ENCODE data around the gene HELLS.
"Not testable (repeated sequence)": the region's sequence is repeated elsewhere in the genome, so short reads cannot be mapped to it uniquely, and the experiment has no call there.

HELLS gene

DNA sequence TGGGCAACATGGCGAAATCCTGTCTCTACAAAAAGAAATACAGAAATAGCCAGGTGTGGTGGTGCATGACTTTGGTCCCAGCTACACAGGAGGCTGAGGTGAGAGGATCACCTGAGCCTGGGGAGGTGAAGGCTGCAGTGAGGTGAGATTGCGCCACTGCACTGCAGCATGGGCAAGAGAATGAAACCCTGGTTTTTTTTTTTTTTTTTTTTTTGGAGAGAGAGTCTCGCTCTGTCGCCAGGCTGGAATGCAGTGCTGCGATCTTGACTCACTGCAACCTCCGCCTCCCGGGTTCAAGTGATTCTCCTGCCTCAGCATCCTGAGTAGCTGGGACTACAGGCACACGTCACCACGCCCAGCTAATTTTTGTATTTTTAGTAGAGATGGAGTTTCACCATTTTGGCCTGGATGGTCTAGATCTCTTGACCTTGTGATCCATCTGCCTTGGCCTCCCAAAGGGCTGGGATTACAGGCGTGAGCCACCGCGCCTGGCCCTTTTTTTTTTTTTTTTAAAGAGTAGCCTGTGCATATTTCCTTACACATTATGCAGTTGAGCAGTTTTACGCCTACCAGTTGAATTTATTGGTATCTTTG, 22.2 kb downstream of the HELLS start:
- ATAC-seq (ENCODE audit: low read depth); H3K4me3 Mint-ChIP-seq; DNase-seq (ENCODE audit: low spot score in 2 of 2); H3K4me1 Mint-ChIP-seq; H3K27me3 Mint-ChIP-seq; H3K27ac Mint-ChIP-seq; H3K9me3 Mint-ChIP-seq: not testable (repeated sequence)
- peaks cover 18% of the 10 kb centered on the region for H3K36me3 Mint-ChIP-seq

DNA sequence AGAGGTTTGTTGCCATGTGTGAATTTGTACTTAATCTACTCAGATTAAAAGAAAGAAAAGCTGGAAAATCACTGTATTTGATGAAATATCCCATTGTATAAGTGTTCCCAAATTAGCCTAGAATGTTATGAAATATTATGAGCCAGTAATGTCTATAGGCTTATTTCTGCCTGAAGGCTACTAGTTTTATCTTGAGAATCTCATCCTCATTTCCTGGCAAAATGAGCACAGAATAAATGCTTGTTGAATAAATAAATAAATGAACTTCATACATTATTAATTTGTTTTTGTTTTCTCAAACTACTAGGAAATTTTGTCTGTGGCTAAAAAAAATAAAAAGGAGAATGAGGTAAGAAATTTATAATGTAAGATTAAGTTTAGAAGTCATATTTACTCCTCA, 25.5 kb downstream of the HELLS start:
- DNase-seq (ENCODE audit: low spot score in 2 of 2): no peak
- no peak overlapping the region for H3K27ac Mint-ChIP-seq
- H3K27me3 Mint-ChIP-seq: no peaks in the 10 kb centered on the region
- no peaks in the 10 kb centered on the region for H3K9me3 Mint-ChIP-seq
- H3K4me1 Mint-ChIP-seq: no peaks in the 10 kb centered on the region
- ATAC-seq (ENCODE audit: low read depth): no peak
- peaks cover 22% of the 10 kb centered on the region for H3K36me3 Mint-ChIP-seq
- no peak overlapping the region for H3K4me3 Mint-ChIP-seq

DNA sequence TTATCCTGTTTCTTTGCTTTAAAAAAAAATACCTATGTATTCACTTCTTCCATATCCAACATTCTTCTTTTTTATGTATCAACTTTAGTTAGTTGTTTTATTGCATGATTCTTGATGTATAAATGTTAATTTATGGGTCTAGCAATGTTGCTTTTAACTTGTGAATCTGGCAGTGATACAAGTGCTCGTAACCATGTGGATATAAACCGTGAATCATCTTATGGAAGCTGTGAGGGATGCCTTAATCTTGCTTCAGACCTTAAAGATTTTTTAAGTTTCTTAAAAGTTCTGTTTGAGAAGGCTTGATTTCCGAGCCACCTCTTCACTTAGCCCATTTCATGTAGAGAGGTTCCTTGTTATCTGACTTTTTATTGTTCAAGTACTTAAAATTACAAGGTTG, 25.9 kb downstream of the HELLS start:
- peaks cover 20% of the 10 kb centered on the region for H3K36me3 Mint-ChIP-seq
- no peaks in the 10 kb centered on the region for H3K4me1 Mint-ChIP-seq
- H3K4me3 Mint-ChIP-seq: no peak overlapping the region
- no peak overlapping the region for H3K27ac Mint-ChIP-seq
- ATAC-seq (ENCODE audit: low read depth) (no peak), DNase-seq (ENCODE audit: low spot score in 2 of 2) (no peak)
- no peaks in the 10 kb centered on the region for H3K9me3 Mint-ChIP-seq
- H3K27me3 Mint-ChIP-seq: no peaks in the 10 kb centered on the region

DNA sequence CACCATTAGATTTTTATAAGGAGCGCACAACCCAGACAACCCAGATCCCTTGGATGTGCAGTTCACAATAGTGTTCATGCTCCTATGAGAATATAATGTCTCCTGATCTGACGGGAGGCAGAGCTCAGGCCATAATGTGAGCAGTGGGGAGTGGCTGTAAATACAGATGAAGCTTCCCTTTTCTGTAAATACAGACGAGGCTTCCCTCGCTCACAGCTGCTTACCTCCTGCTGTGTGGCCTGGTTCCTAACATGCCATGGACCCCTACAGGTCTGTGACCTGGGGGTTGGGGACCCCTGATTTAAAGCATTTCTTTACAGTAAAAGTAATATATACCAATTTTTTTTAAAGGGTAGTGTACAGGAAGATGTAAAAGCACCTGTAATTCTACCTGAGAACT, 33.2 kb downstream of the HELLS start:
- no peak for ATAC-seq (ENCODE audit: low read depth)
- H3K9me3 Mint-ChIP-seq: no peaks in the 10 kb centered on the region
- H3K27ac Mint-ChIP-seq: no peak overlapping the region
- no peak for DNase-seq (ENCODE audit: low spot score in 2 of 2)
- H3K36me3 Mint-ChIP-seq: peaks cover 10% of the 10 kb centered on the region
- H3K4me1 Mint-ChIP-seq: no peaks in the 10 kb centered on the region
- no peak overlapping the region for H3K4me3 Mint-ChIP-seq
- H3K27me3 Mint-ChIP-seq: no peaks in the 10 kb centered on the region

DNA sequence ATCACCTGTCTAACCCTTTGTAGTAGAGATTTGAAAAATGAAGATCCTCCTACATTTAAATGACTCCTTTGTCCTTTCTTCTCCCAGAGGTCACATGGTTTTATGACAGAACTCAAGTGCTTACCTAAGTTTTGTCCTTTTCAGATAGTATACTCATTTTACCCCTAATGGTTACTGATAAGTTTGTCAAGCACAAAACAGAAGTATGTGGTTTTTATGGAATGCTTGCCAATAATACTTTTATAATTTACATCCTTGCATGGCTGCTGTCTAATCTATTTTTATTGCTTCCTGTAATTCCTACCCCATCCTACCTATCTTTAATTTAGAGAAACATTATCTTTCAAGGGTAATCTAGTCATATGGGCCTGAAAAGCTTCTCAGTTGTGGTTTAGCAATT, 37.5 kb downstream of the HELLS start:
- Mint-ChIP-seq H3K4me1 (no peaks in the 10 kb centered on the region), H3K27ac (no peak overlapping the region), H3K36me3 (peaks cover 2% of the 10 kb centered on the region), H3K4me3 (no peak overlapping the region), H3K9me3 (no peaks in the 10 kb centered on the region), H3K27me3 (no peaks in the 10 kb centered on the region)
- DNase-seq (ENCODE audit: low spot score in 2 of 2): no peak
- ATAC-seq (ENCODE audit: low read depth): no peak

DNA sequence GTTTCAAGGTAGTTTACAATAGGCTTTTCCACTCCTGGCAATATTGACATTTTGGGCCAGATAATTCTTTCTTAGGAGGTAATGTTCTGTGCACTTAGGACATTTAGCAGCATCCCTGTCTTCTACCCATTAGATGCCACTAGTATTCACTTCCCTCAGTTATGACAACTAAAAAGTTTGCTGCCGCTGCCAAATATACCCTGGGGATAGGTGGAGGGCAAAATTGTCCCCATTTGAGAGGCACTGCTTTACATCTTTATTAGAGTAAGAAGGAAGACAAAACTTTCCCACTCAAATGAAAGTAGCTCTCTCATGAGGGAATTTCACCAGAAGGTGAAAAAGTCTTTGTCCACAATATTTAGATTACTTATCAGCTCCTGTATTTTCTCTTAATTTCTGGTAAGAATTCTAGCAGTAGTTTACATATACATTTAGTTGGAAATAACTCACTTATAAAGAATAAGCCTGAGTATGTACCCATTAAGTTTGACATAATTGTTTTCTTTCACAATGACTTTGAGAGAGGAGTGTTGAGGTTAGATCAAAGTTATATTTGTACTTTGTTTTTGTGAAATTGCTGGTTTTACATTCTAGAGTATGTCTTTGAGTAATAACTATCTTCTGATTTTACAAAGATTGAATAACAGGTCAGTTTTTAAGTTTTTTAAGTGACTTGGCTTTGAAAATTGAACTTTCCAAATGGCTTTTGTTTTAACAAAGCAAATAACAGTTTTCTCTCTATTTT, 46.0 kb downstream of the HELLS start:
- DNase-seq (ENCODE audit: low spot score in 2 of 2) (no peak), ATAC-seq (ENCODE audit: low read depth) (no peak)
- no peaks in the 10 kb centered on the region for H3K27me3 Mint-ChIP-seq
- no peaks in the 10 kb centered on the region for H3K4me1 Mint-ChIP-seq
- peaks cover 25% of the 10 kb centered on the region for H3K36me3 Mint-ChIP-seq
- no peaks in the 10 kb centered on the region for H3K9me3 Mint-ChIP-seq
- no peak overlapping the region for H3K27ac Mint-ChIP-seq
- H3K4me3 Mint-ChIP-seq: no peak overlapping the region

DNA sequence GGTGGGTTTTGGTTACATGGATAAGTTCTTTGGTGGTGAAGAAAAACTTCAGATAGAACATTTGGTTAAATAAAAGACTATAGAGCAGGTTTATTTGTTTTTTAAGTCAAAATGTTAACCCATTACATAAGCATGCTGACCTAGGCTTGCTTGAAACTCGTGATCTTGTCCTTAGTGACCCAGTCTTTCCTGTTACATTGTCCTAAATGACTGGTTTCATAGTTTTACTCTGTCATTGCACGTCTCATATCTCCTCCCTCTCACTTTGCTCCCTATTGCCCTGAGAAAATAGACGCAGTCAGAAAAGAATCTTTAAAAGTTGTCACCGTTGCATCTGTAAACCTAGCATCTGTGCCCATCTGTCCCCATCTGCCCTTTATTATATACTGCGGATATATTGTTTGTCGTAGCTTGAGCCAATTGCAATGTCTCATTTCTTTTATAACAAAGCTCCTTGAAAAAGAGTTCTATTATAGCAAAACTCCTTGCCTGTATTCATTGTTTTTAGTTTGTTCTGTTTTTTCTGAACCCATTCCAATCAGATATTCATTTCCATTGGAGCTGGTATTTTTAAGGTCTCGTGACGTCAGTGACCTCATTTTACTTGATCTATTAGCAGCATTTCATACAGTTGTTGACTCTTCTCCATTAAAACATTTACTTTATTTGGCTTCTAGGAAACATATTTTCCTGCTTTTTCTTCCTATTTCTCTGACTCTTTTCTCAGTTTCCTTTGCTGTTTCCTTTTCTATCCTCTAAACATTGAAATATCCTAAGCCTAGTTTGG, 57.3 kb downstream of the HELLS start:
- no peak for ATAC-seq (ENCODE audit: low read depth)
- H3K27me3 Mint-ChIP-seq: no peaks in the 10 kb centered on the region
- no peaks in the 10 kb centered on the region for H3K9me3 Mint-ChIP-seq
- H3K4me1 Mint-ChIP-seq: no peaks in the 10 kb centered on the region
- peaks cover 19% of the 10 kb centered on the region for H3K36me3 Mint-ChIP-seq
- no peak overlapping the region for H3K27ac Mint-ChIP-seq
- H3K4me3 Mint-ChIP-seq: no peak overlapping the region
- DNase-seq (ENCODE audit: low spot score in 2 of 2): no peak

DNA sequence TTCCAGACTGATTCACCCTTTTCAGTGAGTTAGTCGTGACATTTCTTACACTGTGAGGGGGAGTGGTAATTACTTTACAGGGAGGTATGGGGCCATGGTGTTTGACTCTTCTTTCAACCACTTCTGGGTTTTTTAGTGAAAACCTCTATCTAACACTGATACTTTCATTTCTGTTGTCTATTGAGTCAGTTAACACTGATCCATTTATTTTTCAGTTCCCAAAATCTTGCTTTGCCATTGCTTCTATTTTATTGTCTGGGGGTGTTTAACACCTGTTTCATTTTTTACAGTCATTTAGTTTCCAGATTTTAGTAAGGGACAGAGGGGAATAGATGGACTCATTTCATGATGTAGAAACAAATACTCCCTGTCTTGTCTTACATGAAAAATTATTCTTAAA, 61.5 kb downstream of the HELLS start:
- Mint-ChIP-seq H3K27ac (no peak overlapping the region), H3K9me3 (no peaks in the 10 kb centered on the region), H3K4me1 (no peaks in the 10 kb centered on the region), H3K36me3 (peaks cover 12% of the 10 kb centered on the region), H3K4me3 (no peak overlapping the region), H3K27me3 (no peaks in the 10 kb centered on the region)
- ATAC-seq (ENCODE audit: low read depth) (no peak), DNase-seq (ENCODE audit: low spot score in 2 of 2) (no peak)

DNA sequence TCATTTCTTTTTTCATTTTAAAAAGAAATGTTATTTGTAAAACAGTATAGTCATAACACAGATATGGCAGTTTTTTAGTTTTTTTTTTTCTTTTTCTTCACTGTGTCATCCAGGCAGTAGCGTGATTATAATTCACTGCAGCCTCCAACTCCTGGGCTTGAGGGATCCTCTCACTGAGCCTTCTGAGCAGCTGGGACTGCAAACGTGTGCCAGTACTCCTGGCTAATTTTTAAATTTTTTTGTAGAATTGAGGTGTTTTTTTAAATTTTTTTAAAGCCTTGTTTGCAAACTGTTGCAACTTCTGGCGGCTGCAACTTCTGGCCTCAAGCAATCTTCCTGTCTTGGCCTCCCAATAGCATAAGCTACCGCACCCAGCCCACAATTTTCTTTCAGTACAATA, 63.0 kb downstream of the HELLS start:
- Mint-ChIP-seq H3K4me1 (no peaks in the 10 kb centered on the region), H3K27ac (no peak overlapping the region), H3K36me3 (peaks cover 7% of the 10 kb centered on the region), H3K27me3 (no peaks in the 10 kb centered on the region), H3K9me3 (no peaks in the 10 kb centered on the region), H3K4me3 (no peak overlapping the region)
- no peak for DNase-seq (ENCODE audit: low spot score in 2 of 2)
- no peak for ATAC-seq (ENCODE audit: low read depth)

DNA sequence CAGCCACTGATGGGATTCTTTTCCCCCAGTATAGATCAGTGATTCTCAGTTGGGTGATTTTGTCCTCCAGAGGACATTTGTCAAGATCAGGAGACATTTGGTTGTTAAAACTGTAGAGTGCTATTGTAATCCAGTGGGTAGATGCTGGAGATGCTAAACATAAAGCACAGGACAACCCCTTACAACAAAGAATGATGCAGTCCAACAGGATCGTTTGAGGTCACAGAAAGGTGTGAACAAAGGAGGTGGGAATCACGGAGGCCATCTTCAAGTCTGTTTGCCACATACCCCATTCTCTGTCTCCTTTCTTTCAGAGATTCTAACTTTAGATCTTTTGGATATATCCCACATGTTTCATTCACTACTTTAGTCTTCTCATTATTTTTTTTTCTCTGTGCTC, 69.0 kb downstream of the HELLS start:
- no peak overlapping the region for H3K27ac Mint-ChIP-seq
- H3K4me1 Mint-ChIP-seq: no peaks in the 10 kb centered on the region
- no peak overlapping the region for H3K4me3 Mint-ChIP-seq
- no peak for ATAC-seq (ENCODE audit: low read depth)
- DNase-seq (ENCODE audit: low spot score in 2 of 2): no peak
- H3K36me3 Mint-ChIP-seq: no peaks in the 10 kb centered on the region
- H3K27me3 Mint-ChIP-seq: no peaks in the 10 kb centered on the region
- no peaks in the 10 kb centered on the region for H3K9me3 Mint-ChIP-seq

DNA sequence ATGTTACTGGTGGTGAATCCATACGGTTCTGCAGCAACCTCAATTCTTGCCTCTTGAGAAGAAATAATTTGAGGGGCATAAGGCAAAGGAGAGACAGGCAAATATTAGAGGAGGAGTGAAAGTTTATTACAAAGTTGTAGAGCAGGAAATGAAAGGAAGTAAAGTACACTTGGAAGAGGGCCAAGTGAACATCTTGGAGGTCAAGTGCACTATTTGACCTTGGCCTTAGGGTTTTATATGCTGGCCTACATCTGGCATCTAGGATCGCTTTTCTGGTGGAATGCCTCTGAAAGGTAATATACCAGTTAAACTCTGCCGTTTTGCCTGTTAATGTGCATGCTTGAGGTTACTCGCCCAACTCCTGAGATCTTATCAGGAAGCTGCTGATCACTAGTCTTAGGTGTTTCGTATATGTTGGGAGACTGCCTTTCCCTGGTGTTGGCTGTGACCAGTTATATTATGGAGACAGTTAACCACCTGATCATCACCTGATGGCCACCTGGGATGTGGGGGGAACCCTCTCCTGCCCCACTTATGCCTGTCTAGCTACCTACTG, 71.9 kb downstream of the HELLS start:
- no peak overlapping the region for H3K4me3 Mint-ChIP-seq
- H3K9me3 Mint-ChIP-seq: no peaks in the 10 kb centered on the region
- no peak for ATAC-seq (ENCODE audit: low read depth)
- H3K4me1 Mint-ChIP-seq: no peaks in the 10 kb centered on the region
- no peaks in the 10 kb centered on the region for H3K27me3 Mint-ChIP-seq
- H3K36me3 Mint-ChIP-seq: no peaks in the 10 kb centered on the region
- no peak for DNase-seq (ENCODE audit: low spot score in 2 of 2)
- H3K27ac Mint-ChIP-seq: no peak overlapping the region

DNA sequence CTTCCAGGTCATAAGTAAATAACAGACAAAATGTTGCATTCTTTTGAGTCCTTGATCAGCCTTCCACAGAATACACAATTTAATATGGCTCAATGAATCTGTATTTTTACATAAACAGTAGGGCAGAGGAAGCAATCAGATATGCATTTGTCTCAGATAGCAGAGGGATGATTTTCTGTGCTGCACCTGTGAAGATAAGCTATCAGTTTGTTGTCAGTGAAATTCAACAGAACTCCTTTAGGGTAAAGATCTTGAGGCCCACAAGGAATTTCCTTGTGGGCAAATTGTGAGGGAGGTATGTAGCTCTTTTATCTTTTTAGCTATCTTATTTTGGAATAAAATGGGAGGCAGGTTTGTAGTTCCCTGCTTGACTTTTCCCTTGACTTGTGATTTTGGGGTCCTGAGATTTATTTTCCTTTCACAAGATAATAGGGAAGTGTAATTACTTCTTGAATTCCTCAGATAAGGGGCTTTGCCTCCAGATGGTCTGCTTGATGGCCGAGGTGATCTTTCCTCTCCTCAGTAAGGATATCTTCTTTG, 77.1 kb downstream of the HELLS start:
- Mint-ChIP-seq H3K4me3 (no peak overlapping the region), H3K27me3 (peaks cover 2% of the 10 kb centered on the region), H3K9me3 (no peaks in the 10 kb centered on the region), H3K4me1 (no peaks in the 10 kb centered on the region), H3K27ac (no peak overlapping the region), H3K36me3 (no peaks in the 10 kb centered on the region)
- ATAC-seq (ENCODE audit: low read depth) (no peak), DNase-seq (ENCODE audit: low spot score in 2 of 2) (no peak)

DNA sequence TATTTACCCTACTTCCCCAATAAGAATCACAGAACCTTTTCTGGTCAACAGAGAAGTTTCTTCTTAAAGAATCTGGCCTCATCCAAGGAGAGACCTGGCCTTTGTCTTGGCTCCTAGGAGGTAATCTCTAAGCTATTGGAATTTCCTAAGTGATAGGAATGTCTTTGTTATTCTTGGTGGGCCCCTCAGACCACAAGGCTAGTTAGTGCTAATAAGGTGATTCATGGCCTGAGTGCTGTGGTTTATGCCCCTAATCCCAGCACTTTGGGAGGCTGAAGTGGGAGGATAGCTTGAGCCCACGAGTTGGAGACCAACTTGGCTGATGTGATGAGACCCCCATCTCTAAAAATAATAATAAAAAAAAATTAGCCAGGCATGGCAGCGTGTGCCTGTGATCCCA, 78.0 kb downstream of the HELLS start:
- ATAC-seq (ENCODE audit: low read depth) (no peak), DNase-seq (ENCODE audit: low spot score in 2 of 2) (no peak)
- no peak overlapping the region for H3K4me3 Mint-ChIP-seq
- no peaks in the 10 kb centered on the region for H3K4me1 Mint-ChIP-seq
- H3K36me3 Mint-ChIP-seq: no peaks in the 10 kb centered on the region
- H3K9me3 Mint-ChIP-seq: no peaks in the 10 kb centered on the region
- no peak overlapping the region for H3K27ac Mint-ChIP-seq
- H3K27me3 Mint-ChIP-seq: peaks cover 2% of the 10 kb centered on the region

DNA sequence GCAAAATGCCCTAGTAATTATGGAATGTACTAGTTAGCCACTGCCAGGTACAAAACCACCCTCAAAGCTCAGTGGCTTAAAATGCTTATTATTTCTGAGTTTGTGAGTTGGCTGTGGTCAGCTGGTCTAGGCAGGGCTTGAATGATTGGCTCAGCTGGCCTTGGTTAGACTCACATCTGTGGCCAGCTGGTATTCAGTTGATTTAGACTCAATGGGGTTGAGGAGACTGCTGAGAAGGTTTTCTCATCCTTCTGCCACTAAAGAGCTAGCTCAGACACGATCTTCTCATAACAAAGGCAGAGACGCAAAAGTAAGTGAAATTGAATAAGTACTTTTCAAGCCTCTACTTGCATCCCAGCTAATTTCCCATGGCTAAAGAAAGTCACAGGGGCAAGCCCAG, 80.9 kb downstream of the HELLS start:
- no peaks in the 10 kb centered on the region for H3K9me3 Mint-ChIP-seq
- H3K36me3 Mint-ChIP-seq: no peaks in the 10 kb centered on the region
- H3K4me1 Mint-ChIP-seq: peaks cover 1% of the 10 kb centered on the region
- no peak overlapping the region for H3K4me3 Mint-ChIP-seq
- ATAC-seq (ENCODE audit: low read depth) (no peak), DNase-seq (ENCODE audit: low spot score in 2 of 2) (no peak)
- no peak overlapping the region for H3K27ac Mint-ChIP-seq
- peaks cover 2% of the 10 kb centered on the region for H3K27me3 Mint-ChIP-seq
